GM12878 (cell line): ENCODE measurements around the gene ACCS.

Source experiments
- CREB1 ChIP-seq: IDR thresholded peaks from 2 replicates; pipeline ENCODE4 v1.6.1; 2012; ENCODE audit warnings: low read depth, mild to moderate bottlenecking, inconsistent platforms
- CTCF ChIP-seq, 3 experiments: IDR thresholded peaks in 2 of 3; conservative IDR thresholded peaks in 1 of 3; 2 replicates each; pipeline ENCODE4 v1.5.1; 2011; ENCODE audit warnings: low read depth in 3 of 3, low read length in 3 of 3, mild to moderate bottlenecking in 3 of 3, control low read depth in 2 of 3, moderate library complexity in 2 of 3, inconsistent platforms in 1 of 3, mixed read lengths in 1 of 3; ENCODE audit not compliant: control insufficient read depth in 2 of 3, insufficient read depth in 1 of 3; ENCODE audit errors: extremely low read depth in 1 of 3
- EZH2 ChIP-seq: IDR thresholded peaks from 2 replicates; pipeline ENCODE4 v1.6.1; 2012; ENCODE audit warnings: low read depth, mild to moderate bottlenecking, control low read depth, inconsistent platforms, low read length, borderline replicate concordance; ENCODE audit not compliant: control insufficient read depth
- PRDM15 ChIP-seq: fragments of 450-650 bp; formaldehyde crosslinking; IDR thresholded peaks from 2 replicates; pipeline ENCODE4 v1.4.0; 2020; ENCODE audit warnings: mild to moderate bottlenecking, moderate library complexity
- SP1 ChIP-seq: IDR thresholded peaks from one replicate; pipeline ENCODE4 v1.6.1; 2011; ENCODE audit warnings: low read depth, low read length
- ZNF24 ChIP-seq: fragments of 450-650 bp; IDR thresholded peaks from 2 replicates; pipeline ENCODE4 v1.6.1; 2017; ENCODE audit warnings: antibody characterized with exemption, mild to moderate bottlenecking

- TF ChIP-seq PRDM15 (no peak), CTCF (IDR thresholded peaks at IDR 0.05 in 2 of 3, conservative IDR thresholded peaks at IDR 0.05 in 1 of 3; ENCODE audit: control insufficient read depth in 2 of 3, extremely low read depth in 1 of 3, insufficient read depth in 1 of 3, low read depth in 3 of 3, low read length in 3 of 3) (no peak), EZH2 (no peak), SP1 (no peak), ZNF24 (no peak), CREB1 (no peak)
Observed at GRCh38 chr11:44046182-44046581, 19.9 kb upstream of the ACCS start.
